LNCaP clone FGC (cell line): Measurements from ENCODE around the gene PPP6R3.

ENCODE experiments used
- DNase-seq: peaks from one replicate; pipeline ENCODE4 v3.0.0-alpha.2; 2011; ENCODE audit warnings: low read depth
- H3K4me3 ChIP-seq: 2 replicates; pipeline ENCODE4 v1.5.1; 2011; ENCODE audit warnings: mild to moderate bottlenecking, low read depth, low read length, control low read depth
- CTCF ChIP-seq: IDR thresholded peaks from 2 replicates; pipeline ENCODE4 v1.5.1; 2012; ENCODE audit warnings: mild to moderate bottlenecking; ENCODE audit not compliant: control insufficient read depth, insufficient read depth; ENCODE audit errors: extremely low read depth

The PPP6R3 gene

GRCh38 chr11:68583041-68583446 lies 122.5 kb downstream of the PPP6R3 start:
- no peak for TF ChIP-seq CTCF
- no peak overlapping the region for H3K4me3 ChIP-seq
- no peak for DNase-seq

- TF ChIP-seq CTCF = peak; percentile 60
- no peak overlapping the region for H3K4me3 ChIP-seq
- DNase-seq = no peak
Observed at GRCh38 chr11:68584097-68584496, 123.5 kb downstream of the PPP6R3 start.

GRCh38 chr11:68584991-68585524 lies 124.5 kb downstream of the PPP6R3 start:
- H3K4me3 ChIP-seq = no peak overlapping the region
- DNase-seq = no peak
- no peak for TF ChIP-seq CTCF

GRCh38 chr11:68589547-68590216 lies 129.1 kb downstream of the PPP6R3 start:
- no peak for DNase-seq
- no peak overlapping the region for H3K4me3 ChIP-seq
- no peak for TF ChIP-seq CTCF

- H3K4me3 ChIP-seq = no peak overlapping the region
- no peak for DNase-seq
- no peak for TF ChIP-seq CTCF
Observed at GRCh38 chr11:68591719-68592118, 131.2 kb downstream of the PPP6R3 start.

GRCh38 chr11:68593441-68593840 lies 132.9 kb downstream of the PPP6R3 start:
- no peak overlapping the region for H3K4me3 ChIP-seq
- DNase-seq = no peak
- no peak for TF ChIP-seq CTCF

- no peak for TF ChIP-seq CTCF
- no peak for DNase-seq
- no peak overlapping the region for H3K4me3 ChIP-seq
Observed at GRCh38 chr11:68594123-68594522, 133.6 kb downstream of the PPP6R3 start.
